H1 (cell line): ENCODE measurements around the gene METTL6. TPM values are rescaled to one million over a fixed set of nuclear protein-coding genes. Genes with fewer than 3 reads are reported as not detected.
"Not testable (repeated sequence)": the region's sequence is repeated elsewhere in the genome, so short reads cannot be mapped to it uniquely, and the experiment has no call there.

Source experiments
- CTCF ChIA-PET: fragments of 300-600 bp; sonication (Branson Sonifier 250); formaldehyde crosslinking; loops from one replicate; lab custom pipeline; 2021; ENCODE audit not compliant: partially characterized antibody; lab: Charles Lee
- POLR2A ChIA-PET: fragments of 300-600 bp; sonication (Branson Sonifier 250); formaldehyde crosslinking; loops from one replicate; lab custom pipeline; 2021; ENCODE audit warnings: inconsistent platforms; ENCODE audit not compliant: partially characterized antibody; lab: Charles Lee
- DNase-seq, 2 experiments: peaks; one replicate each; pipeline versions ENCODE4 v3.0.0 to v3.0.0-alpha.2; 2010 to 2022; ENCODE audit warnings: low spot score in 2 of 2, low read depth in 1 of 2, mixed read lengths in 1 of 2
- FAIRE-seq: peaks from 2 replicates; lab custom pipeline; 2011; peaks lifted over from hg19 to GRCh38; lab: Jason Lieb, UNC
- H2AFZ ChIP-seq: 2 replicates; pipeline ENCODE4 v1.8.1; 2012; ENCODE audit warnings: low read length, inconsistent platforms
- H2AK5ac ChIP-seq: 2 replicates; pipeline ENCODE4 v1.6.1; 2013; ENCODE audit warnings: low read depth, low read length
- H2BK120ac ChIP-seq: replicated peaks from 2 replicates; pipeline ENCODE3; 2013; ENCODE audit warnings: low read depth, low read length, inconsistent platforms
- H2BK12ac ChIP-seq: 2 replicates; pipeline ENCODE4 v1.6.1; 2013; ENCODE audit warnings: low read depth, low read length
- H2BK15ac ChIP-seq: 2 replicates; pipeline ENCODE4 v1.6.1; 2013; ENCODE audit warnings: low read length
- H2BK20ac ChIP-seq: 2 replicates; pipeline ENCODE4 v1.6.1; 2013; ENCODE audit warnings: low read length
- H2BK5ac ChIP-seq: 2 replicates; pipeline ENCODE4 v1.6.1; 2013; ENCODE audit warnings: low read depth, low read length
- H3K14ac ChIP-seq: 2 replicates; pipeline ENCODE4 v1.6.1; 2013; ENCODE audit warnings: inconsistent platforms; ENCODE audit not compliant: insufficient read length
- H3K18ac ChIP-seq: 2 replicates; pipeline ENCODE4 v1.6.1; 2013; ENCODE audit warnings: low read length; ENCODE audit errors: extremely low read depth
- H3K23ac ChIP-seq: 2 replicates; pipeline ENCODE4 v1.6.1; 2013; ENCODE audit warnings: inconsistent platforms; ENCODE audit not compliant: insufficient read length
- H3K23me2 ChIP-seq: 2 replicates; pipeline ENCODE4 v1.6.1; 2013; ENCODE audit warnings: low read depth, low read length
- H3K27ac ChIP-seq: 2 replicates; pipeline ENCODE4 v1.6.1; 2011; ENCODE audit warnings: low read depth, low read length, inconsistent platforms
- H3K27me3 ChIP-seq, 4 experiments: replicated peaks in 1 of 4; 1 replicate in 1 of 4; 2 replicates in 3 of 4; pipeline versions ENCODE4 v1.6.1 to v1.8.1; 2011 to 2013; ENCODE audit warnings: low read length in 3 of 4, mild to moderate bottlenecking in 3 of 4, inconsistent platforms in 2 of 4, mixed read lengths in 2 of 4, moderate library complexity in 1 of 4; ENCODE audit not compliant: control insufficient read depth in 3 of 4, insufficient read depth in 3 of 4; ENCODE audit errors: extremely low read depth in 1 of 4
- H3K36me3 ChIP-seq, 4 experiments: 2 replicates each; pipeline versions ENCODE4 v1.6.1 to v1.8.1; 2011 to 2013; ENCODE audit warnings: mild to moderate bottlenecking in 4 of 4, low read length in 3 of 4, moderate library complexity in 2 of 4, control low read depth in 1 of 4, inconsistent platforms in 1 of 4; ENCODE audit not compliant: insufficient read depth in 4 of 4, control insufficient read depth in 2 of 4
- H3K4ac ChIP-seq: replicated peaks from 2 replicates; pipeline ENCODE3; 2013; ENCODE audit warnings: low read length, low read depth, mixed read lengths, inconsistent platforms; ENCODE audit not compliant: insufficient read length
- H3K4me1 ChIP-seq, 4 experiments: replicated peaks in 1 of 4; 1 replicate in 1 of 4; 2 replicates in 3 of 4; pipeline versions ENCODE4 v1.6.1 to v1.8.1; 2011 to 2013; ENCODE audit warnings: low read length in 3 of 4, inconsistent platforms in 2 of 4, mixed read lengths in 1 of 4; ENCODE audit not compliant: insufficient read depth in 4 of 4, control insufficient read depth in 3 of 4
- H3K4me2 ChIP-seq, 2 experiments: 2 replicates each; pipeline versions ENCODE4 v1.6.1 to v1.8.1; 2011 to 2013; ENCODE audit warnings: low read depth in 2 of 2, low read length in 2 of 2, control low read depth in 1 of 2, inconsistent platforms in 1 of 2, mild to moderate bottlenecking in 1 of 2; ENCODE audit not compliant: insufficient read depth in 1 of 2
- H3K4me3 ChIP-seq, 4 experiments: fragments of 200-600, 300-600 bp in 1 of 4; sonication (generic), shearing (Covaris generic), sonication (Bioruptor Twin) in 1 of 4; 2 replicates each; pipeline versions ENCODE4 v1.5.1 to v1.8.1; 2011 to 2016; ENCODE audit warnings: low read length in 4 of 4, low read depth in 3 of 4, control low read depth in 2 of 4, inconsistent platforms in 2 of 4, mild to moderate bottlenecking in 2 of 4, mixed read lengths in 1 of 4, moderate library complexity in 1 of 4; ENCODE audit not compliant: insufficient read depth in 2 of 4; ENCODE audit errors: extremely low read depth in 1 of 4
- H3K56ac ChIP-seq: replicated peaks from 2 replicates; pipeline ENCODE3; 2013; ENCODE audit warnings: low read depth, mild to moderate bottlenecking, mixed read lengths, low read length, inconsistent platforms; ENCODE audit not compliant: insufficient read length
- H3K79me1 ChIP-seq: 2 replicates; pipeline ENCODE4 v1.6.1; 2013; ENCODE audit warnings: low read depth, low read length, control low read depth
- H3K79me2 ChIP-seq, 2 experiments: 2 replicates each; pipeline versions ENCODE4 v1.6.1 to v1.8.1; 2012 to 2013; ENCODE audit warnings: low read length in 2 of 2, mild to moderate bottlenecking in 2 of 2, inconsistent platforms in 1 of 2; ENCODE audit not compliant: insufficient read depth in 2 of 2, control insufficient read depth in 1 of 2
- H3K9ac ChIP-seq, 4 experiments: replicated peaks in 1 of 4; 1 replicate in 1 of 4; 2 replicates in 3 of 4; pipeline versions ENCODE4 v1.6.1 to v1.8.1; 2011 to 2013; ENCODE audit warnings: low read depth in 3 of 4, low read length in 3 of 4, control low read depth in 2 of 4, mild to moderate bottlenecking in 2 of 4, moderate library complexity in 2 of 4, inconsistent platforms in 1 of 4; ENCODE audit errors: extremely low read depth in 1 of 4
- H3K9me3 ChIP-seq, 2 experiments: 2 replicates each; pipeline versions ENCODE4 v1.6.1 to v1.8.1; 2012 to 2013; ENCODE audit warnings: mild to moderate bottlenecking in 2 of 2, moderate library complexity in 2 of 2, control low read depth in 1 of 2, inconsistent platforms in 1 of 2, low read depth in 1 of 2, low read length in 1 of 2, mixed read lengths in 1 of 2; ENCODE audit not compliant: insufficient read depth in 2 of 2
- H4K20me1 ChIP-seq, 2 experiments: replicated peaks in 1 of 2; 2 replicates each; pipeline versions ENCODE3 to v1.8.1; 2011 to 2013; ENCODE audit warnings: inconsistent platforms in 2 of 2, low read length in 2 of 2, mild to moderate bottlenecking in 1 of 2; ENCODE audit not compliant: insufficient read depth in 2 of 2, control insufficient read depth in 1 of 2
- H4K5ac ChIP-seq: 2 replicates; pipeline ENCODE4 v1.6.1; 2013; ENCODE audit warnings: low read length, low read depth, mixed read lengths, inconsistent platforms; ENCODE audit not compliant: insufficient read length
- H4K8ac ChIP-seq: 2 replicates; pipeline ENCODE4 v1.8.0; 2013; ENCODE audit warnings: mild to moderate bottlenecking, moderate library complexity, low read length, inconsistent platforms; ENCODE audit not compliant: insufficient read depth; ENCODE audit errors: extremely low read depth
- H4K91ac ChIP-seq: replicated peaks from 2 replicates; pipeline ENCODE3; 2013; ENCODE audit warnings: low read length, mixed read lengths, inconsistent platforms; ENCODE audit not compliant: insufficient read length
- WGBS, 2 experiments: shearing (Covaris generic) in 1 of 2; methylation state at CpG; one replicate each; pipeline versions ENCODE4 v1.1.6 to v1.1.7; 2013 to 2015; ENCODE audit warnings: low lambda C conversion rate in 2 of 2, mixed read lengths in 2 of 2, inconsistent platforms in 1 of 2, low coverage in 1 of 2, missing lambda C conversion rate in 1 of 2; ENCODE audit not compliant: insufficient replicate concordance in 2 of 2, insufficient coverage in 1 of 2, insufficient read length in 1 of 2; ENCODE audit errors: extremely low coverage in 1 of 2, missing lambda C conversion rate in 1 of 2; 5-methylcytosine and 5-hydroxymethylcytosine counted together
- polyA plus RNA-seq, 7 experiments: library from polyadenylated mRNA; depleted of rRNA in 3 of 7; stranded (reverse) in 5 of 7; unstranded in 2 of 7; fragments of >200 nt in 5 of 7; fragments of 200-250 nt in 2 of 7; gene quantifications; 1 replicate in 5 of 7; 2 replicates in 1 of 7; 4 replicates in 1 of 7; pipeline versions ENCODE4 v1.2.1 to v1.2.3, GENCODE V29; 2011 to 2013; ENCODE audit warnings: missing spikeins in 2 of 7, mixed read lengths in 2 of 7
- total RNA-seq: library from RNA; stranded (reverse); fragmentation: NEBNext Ultra II Directional; extraction: Animal tissue kit (Norgen Biotek cat#: 25700); gene quantifications from 2 replicates; pipeline ENCODE4 v1.2.1, GENCODE V29; 2021

Gene METTL6
- total and polyA plus RNA-seq, 2 of the 8 experiments (the other 6 are each of a cell fraction or from before 2014, with no cell fraction given), result 18.4 to 20.0 TPM

- H3K4me3 ChIP-seq, H2BK5ac ChIP-seq, H3K79me1 ChIP-seq, FAIRE-seq, H4K20me1 ChIP-seq, H3K79me2 ChIP-seq, H3K4ac ChIP-seq, H2AK5ac ChIP-seq, POLR2A ChIA-PET, H2AFZ ChIP-seq, H3K9me3 ChIP-seq, H3K23ac ChIP-seq, H4K8ac ChIP-seq, H2BK20ac ChIP-seq, H3K9ac ChIP-seq, H3K27me3 ChIP-seq, H3K36me3 ChIP-seq, H2BK15ac ChIP-seq, H3K4me2 ChIP-seq, H3K23me2 ChIP-seq, H3K14ac ChIP-seq, H2BK12ac ChIP-seq, H3K4me1 ChIP-seq, H3K56ac ChIP-seq, H4K91ac ChIP-seq, H3K18ac ChIP-seq, DNase-seq, H4K5ac ChIP-seq, H3K27ac ChIP-seq, H2BK120ac ChIP-seq: not testable (repeated sequence)
- WGBS, 2 experiments, result 74% methylated on average over 6 of the region's 6 CpGs; no CpG with 5 or more reads in 1 of the 2 experiments
- CTCF ChIA-PET, result interaction anchor here (1.0 to 1.4 kb wide), 4 partner anchors 24 to 96 kb away, joined by 3 to 4 read pairs (median 4); no protein-coding TSS in a partner anchor
These were observed 63.3 kb downstream of the METTL6 start for GRCh38 chr3:15364078-15364477.
